ENCODE measurements around the gene IL20RA.
"Not testable (repeated sequence)": the region's sequence is repeated elsewhere in the genome, so short reads cannot be mapped to it uniquely, and the experiment has no call there.

IL20RA gene

DNA sequence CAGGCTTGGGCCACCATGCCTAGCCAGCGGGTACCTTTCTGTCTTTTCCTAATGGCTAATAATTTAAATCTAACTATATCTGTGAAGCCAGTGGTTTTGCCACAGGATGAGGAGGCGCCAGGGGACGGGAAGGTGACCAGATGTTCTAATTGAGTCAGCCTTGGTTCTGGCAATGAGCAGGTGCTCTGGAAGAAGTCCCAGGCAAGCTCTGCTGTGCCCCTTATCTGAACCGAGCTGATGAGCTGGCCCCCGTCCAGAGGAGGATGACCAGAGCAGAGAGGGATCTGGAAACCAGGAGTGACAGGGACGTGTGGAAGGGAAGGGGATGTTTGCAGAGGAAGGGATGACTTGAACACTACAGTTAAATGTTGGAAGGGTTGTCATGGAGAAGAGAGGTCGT is 75.9 kb downstream of the IL20RA start:
- no peak for DNase-seq

DNA sequence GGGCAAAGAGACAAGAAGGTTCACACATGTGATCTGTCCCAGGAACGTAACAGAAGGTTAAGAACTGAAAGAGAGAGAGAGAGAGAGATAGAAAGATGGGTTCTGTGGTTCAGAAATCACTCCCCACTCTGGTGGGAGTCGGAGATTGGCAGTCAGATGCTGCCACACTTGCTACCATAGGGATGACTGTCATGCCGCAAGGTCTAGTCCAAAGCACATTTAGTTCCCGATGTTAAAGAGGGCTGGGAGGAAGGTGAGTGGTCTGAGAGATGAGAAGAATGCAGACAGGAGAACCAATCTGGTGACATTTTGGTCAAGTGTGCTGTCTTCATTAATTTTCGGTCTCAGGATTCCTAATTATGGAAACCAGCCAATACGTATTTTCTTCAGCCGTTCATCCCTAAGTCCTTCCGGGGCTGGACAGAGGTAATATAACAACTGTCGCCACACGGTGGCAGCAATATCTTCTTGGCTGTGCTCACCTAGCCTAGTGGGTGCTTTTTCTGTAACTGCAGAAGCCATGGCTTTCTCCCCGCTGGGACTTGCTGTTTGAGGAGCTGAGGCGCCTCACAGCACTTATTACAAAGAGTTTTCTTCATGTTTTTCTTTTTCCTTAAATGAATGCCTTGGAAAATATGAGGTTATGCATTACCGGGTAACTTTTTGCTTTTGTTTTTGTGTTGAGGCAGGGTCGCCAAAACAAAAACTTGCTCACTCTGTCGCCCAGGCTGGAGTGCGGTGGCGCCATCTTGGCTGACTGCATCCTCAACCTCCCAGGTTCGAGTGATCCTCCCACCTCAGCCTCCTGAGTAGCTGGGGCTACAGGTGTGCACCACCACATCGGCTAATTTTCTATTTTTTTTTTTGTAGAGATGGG is 76.7 kb downstream of the IL20RA start:
- peak; percentile 79 to 86 for DNase-seq

DNA sequence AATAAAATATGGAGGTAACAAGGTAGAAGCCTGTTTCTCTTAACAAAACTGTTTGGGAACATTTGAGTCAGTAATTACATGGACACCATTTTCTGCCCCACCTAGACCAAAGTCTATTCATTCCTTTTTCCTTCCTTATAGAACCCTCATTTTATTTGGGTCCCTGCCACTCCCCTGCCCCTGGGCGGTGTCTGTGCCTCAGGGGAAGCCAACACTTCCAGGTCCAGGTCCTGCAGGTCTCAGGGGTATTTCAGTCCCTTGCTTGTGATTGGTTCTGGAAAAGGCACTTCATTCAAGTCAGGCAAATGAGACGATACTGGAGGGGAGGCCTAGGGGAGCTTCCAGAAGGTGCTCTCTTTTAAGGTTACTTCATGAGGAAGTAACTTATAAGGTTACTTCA is 80.4 kb downstream of the IL20RA start:
- DNase-seq = peak; percentile 4 to 14

DNA sequence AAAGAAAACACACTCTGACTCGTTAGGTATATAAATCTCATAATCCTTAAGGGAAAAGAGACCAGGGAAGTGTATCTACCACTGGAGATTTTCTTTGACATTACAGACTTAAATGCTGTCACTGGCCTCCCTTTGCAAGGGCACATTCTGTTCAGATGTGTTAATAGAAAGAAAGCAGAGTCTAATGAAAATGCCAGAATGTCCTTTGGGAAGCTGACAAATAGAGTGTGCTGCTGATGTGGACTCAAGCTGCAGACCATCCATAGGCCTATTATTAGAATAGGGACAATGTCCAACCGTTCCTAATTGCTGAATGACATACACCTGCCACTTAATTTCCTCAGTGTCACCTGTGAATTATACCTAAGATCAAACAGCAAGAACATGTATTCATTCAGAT is 81.5 kb downstream of the IL20RA start:
- peak in 1 of 2 experiments; percentile 70 for DNase-seq

DNA sequence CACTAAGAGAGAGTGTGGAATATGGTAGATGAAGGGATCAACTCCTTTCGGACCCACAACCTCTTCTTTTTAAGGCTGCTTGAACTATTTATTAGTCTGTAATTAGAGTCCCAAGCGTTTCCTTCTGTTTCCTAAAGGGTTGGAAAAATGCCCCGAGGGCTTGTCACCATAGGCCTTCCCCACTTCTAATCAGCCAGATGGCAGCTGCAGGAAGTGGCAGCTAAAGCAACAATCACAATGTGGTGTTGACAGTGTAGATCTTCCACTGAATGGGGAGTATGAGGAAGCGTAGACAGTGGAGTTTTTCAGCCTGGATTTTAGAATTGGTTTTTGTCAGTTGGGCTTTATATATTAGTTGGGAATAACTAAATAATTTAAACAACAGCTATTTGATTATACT is 82.1 kb downstream of the IL20RA start:
- peak; percentile 89 to 96 for DNase-seq

DNA sequence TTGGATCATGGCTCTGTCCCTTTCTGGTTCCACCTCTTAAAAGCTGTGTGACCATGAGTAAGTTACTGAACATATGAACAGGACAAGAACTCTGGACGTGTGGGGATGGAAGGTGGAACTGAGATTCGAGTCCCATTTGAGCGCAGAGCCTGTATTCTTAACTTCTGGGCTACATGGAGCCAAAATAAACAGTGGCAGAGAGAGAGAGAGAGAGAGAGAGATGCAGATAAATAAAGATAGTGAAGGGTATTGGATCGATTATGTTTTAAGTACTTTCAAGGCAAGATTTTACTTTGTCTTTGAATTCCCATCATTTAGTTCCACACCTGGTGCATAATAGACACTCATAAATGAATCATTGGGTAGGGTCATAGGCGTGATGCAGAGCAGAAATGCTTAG is 82.9 kb downstream of the IL20RA start:
- DNase-seq = peak in 1 of 2 experiments; percentile 62

DNA sequence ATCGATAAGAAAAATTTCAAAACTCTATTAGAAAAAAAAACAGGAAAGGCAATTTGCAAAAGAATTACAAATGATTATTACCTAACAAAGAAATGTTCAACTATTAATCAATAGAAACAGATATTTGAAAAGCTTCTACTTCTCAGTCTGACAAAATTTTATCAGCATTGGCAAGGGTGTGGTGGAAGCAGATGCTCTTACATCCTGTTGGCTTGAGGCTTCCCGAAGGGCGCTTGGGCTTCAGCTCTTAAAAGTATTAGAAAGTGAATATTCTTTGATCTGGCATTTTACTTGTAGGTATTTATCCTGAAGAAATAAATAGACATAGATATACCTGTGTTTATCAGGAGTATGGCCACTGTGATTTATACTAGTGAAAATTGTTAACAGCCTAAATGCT is 84.0 kb downstream of the IL20RA start:
- no peak for DNase-seq

DNA sequence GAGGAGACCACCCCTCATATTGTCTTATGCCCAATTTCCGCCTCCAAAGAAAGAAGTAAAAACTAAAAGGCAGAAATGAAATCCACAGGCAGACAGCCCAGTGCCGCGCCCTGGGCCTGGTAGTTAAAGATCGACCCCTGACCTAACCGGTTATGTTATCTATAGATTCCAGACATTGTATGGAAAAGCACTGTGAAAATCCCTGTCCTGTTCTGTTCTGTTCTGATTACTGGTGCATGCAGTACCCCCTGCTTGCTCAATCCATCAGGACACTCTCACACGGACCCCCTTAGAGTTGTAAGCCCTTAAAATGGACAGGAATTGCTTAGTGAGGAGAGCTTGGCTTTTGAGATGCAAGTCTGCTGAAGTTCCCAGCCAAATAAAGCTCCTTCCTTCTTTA is 84.8 kb downstream of the IL20RA start:
- not testable (repeated sequence) for DNase-seq

DNA sequence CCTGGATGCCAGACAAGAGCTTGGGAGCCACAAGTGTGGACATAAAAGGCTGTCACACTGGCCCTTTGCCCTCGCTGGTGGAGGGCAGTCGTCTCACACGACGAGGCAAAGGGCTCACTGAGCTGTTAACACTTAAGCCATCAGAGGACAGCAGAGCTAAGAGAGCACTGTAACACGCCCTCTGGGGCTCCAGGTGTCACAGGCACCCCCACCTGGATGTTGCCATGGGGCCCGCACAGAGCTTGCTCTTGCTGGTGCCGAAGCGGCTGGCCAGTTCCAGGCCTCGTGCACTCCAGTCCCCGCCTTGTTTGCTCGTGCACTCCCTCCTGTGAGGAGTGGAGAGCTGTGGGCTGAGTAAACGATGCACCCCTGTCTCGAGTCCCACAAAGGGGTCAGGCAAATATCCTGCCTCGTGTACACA is 85.3 kb downstream of the IL20RA start:
- DNase-seq = peak; percentile 78 to 96

DNA sequence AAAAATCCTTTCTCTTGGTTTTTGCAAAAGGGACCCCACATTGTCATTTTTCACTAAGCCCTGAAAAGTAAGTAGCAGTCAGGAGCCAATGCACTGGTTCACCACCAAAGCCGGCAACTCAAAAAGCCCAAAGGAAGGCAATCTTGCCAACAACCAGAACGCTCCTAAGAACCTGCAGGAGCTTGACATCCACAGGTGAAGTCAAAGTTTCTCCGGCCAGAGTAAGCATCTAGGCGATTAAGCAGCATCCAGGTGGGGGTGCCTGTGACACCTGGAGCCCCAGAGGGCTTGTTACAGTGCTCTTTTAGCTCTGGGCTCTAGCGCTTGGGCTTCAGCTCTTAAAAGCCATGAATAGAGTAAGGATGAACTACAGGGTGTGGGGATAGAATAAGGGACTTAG is 86.6 kb downstream of the IL20RA start:
- no peak for DNase-seq

DNA sequence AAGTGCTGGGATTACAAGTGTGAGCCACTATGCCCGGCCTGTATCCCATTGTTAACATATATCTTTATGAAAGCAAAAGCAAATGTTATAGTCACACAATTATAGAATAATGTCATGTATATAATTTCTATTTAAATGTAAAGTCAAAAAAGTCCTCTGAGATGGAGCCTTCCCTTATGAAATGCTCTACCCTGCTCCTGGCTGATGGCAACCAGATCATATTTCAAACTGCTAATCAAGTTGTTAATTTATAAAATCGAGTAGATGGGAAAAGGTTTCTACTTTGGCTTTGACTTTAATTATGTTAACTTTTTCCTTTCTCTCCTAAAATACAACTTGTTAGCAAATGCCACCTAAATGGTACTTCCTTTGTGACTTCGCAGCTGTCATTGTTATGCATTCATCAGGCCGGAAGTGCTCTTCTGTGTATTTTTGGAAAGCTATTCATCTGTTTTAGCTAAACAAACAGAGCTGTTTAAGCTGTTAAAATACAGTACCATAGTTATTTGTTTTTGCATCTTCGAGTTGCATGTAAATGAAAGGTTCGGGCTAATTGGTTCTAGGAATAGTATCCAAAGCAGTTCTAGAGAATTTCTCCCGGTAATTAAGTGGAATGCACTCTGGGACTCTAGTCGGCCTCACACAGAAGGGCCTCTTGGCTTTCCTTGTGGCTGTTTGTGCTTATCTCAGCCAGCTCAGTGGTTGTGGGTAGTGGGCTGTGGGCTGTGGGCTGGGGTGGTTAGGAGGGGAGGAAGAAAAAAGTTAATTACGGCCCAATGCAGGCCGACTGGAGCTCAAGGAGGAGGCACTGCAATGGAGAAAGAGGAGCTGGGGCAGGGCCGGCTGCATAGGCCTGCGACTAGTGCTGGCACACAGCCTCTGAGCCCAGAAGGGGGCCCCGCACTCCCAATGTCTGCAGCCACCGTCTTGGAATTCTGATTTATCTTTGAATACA is 87.9 kb downstream of the IL20RA start:
- peak; percentile 66 to 94 for DNase-seq

DNA sequence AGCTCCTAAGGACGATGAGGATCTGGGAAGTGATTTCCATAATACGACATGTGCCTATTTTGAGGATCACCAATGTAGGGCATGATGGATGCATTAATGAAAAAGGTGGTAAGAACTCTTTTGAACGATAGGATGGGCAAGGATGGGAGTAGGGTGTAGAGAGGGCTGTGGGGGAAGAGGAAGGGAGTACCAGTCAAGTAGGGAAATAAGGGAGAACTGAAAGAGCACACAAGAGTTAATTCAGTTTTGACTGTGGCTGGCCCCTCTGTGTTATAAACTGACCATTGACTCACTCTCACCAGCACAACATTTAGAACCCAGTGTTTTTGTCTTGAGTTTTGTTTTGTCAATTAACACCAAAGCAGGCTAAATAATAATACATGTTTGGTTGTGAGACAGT is 89.6 kb downstream of the IL20RA start:
- DNase-seq = no peak

DNA sequence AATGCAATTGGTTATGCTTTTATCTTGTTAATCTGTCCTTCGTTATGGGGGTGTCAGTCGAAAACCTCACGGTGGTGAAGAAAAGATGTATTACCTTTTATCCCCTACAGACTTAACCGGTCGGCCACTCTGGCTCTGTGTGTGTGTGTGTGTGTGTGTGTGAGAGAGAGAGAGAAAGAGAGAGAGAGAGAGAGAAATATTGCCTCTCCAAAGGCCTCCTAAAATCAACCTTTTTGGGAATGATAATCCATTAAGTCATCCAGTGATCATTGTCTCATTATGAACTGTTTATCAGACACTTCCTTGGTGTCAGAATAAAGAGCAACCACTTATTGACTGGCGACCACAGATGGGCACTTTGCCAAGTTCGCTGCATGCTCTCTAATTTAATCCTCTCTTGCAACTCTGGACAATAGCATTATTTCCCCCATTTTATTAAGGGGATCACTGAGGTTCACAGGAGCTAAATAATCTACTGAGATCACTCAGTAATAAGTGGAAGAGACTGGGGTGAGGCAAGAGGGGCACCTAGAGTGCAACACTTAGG is 92.0 kb downstream of the IL20RA start:
- DNase-seq = peak; percentile 42 to 69

DNA sequence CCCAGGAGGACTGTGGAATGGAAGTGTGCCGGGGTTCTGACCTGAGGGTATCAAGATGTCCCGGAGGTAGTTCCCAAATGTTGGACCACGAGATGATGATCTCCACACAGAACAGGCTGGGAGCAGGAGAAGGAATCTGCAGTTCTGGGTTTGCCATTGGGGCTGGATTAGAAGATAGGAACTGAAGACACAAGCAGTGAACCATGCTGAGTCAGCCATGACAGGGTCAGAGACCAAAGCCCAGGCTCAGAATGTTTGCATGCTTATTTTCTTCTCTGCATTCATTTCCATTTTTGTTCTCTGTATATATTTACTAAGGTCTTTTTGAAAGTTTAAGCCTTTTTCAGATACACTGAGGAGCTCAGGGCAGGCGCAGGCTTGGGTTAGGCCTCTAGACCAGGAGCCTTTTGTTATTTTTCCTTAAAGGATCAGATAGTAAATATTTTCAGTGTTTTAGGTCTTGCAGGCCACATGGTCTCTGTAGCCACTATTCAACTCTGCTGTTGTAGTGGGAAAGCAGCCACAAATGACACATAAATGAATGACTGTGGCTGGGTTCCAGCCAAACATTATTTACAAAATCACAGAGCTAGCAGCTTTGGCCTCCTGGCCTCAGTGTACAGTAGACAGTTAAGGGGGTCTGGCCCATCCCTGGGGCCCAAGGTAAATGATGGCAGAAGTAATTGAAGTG is 94.2 kb downstream of the IL20RA start:
- DNase-seq = peak in 1 of 2 experiments; percentile 21

Measured in NCI-H2081 (cell line).